Keratinocyte (primary cell): ENCODE results near the gene GPR107. TPM values are rescaled to one million over a fixed set of nuclear protein-coding genes. Genes with fewer than 3 reads are reported as not detected.

Experiments used
- DNase-seq: peaks from one replicate; pipeline ENCODE4 v3.0.0-alpha.2; 2011; ENCODE audit warnings: low read depth, missing footprints, low spot score
- FAIRE-seq: peaks from 2 replicates; lab custom pipeline; 2011; peaks lifted over from hg19 to GRCh38; lab: Jason Lieb, UNC
- H2AFZ ChIP-seq: 2 replicates; pipeline ENCODE4 v1.6.0; 2012; ENCODE audit warnings: low read length, control low read depth, inconsistent platforms; ENCODE audit not compliant: control insufficient read depth
- H3K27ac ChIP-seq: 2 replicates; pipeline ENCODE4 v1.5.1; 2011; ENCODE audit warnings: low read length; ENCODE audit not compliant: control insufficient read depth, insufficient read depth
- H3K27me3 ChIP-seq: 3 replicates; pipeline ENCODE4 v1.6.0; 2011; ENCODE audit warnings: low read length; ENCODE audit not compliant: control insufficient read depth, insufficient read depth; ENCODE audit errors: extremely low read depth
- H3K36me3 ChIP-seq, 2 experiments: 2 replicates in 1 of 2; 3 replicates in 1 of 2; pipeline ENCODE4 v1.5.1; 2011; ENCODE audit warnings: low read length in 2 of 2, mild to moderate bottlenecking in 1 of 2; ENCODE audit not compliant: control insufficient read depth in 2 of 2, insufficient read depth in 2 of 2; ENCODE audit errors: extremely low read depth in 1 of 2
- H3K4me1 ChIP-seq: 3 replicates; pipeline ENCODE4 v1.5.1; 2011; ENCODE audit warnings: low read length; ENCODE audit not compliant: control insufficient read depth, insufficient read depth; ENCODE audit errors: extremely low read depth
- H3K4me2 ChIP-seq: 3 replicates; pipeline ENCODE4 v1.6.0; 2011; ENCODE audit warnings: low read depth, low read length; ENCODE audit not compliant: control insufficient read depth, insufficient read depth; ENCODE audit errors: extremely low read depth
- H3K4me3 ChIP-seq, 3 experiments: fragments of 200-600 bp in 1 of 3; sonication (generic) in 1 of 3; 2 replicates in 2 of 3; 3 replicates in 1 of 3; pipeline ENCODE4 v1.5.1; 2011 to 2016; ENCODE audit warnings: low read length in 3 of 3, mild to moderate bottlenecking in 3 of 3, control low read depth in 2 of 3, inconsistent platforms in 1 of 3, low read depth in 1 of 3, mixed read lengths in 1 of 3, mixed run types in 1 of 3, moderate library complexity in 1 of 3; ENCODE audit not compliant: control insufficient read depth in 2 of 3, insufficient read depth in 2 of 3; ENCODE audit errors: extremely low read depth in 1 of 3
- H3K79me2 ChIP-seq: 2 replicates; pipeline ENCODE4 v1.6.0; 2012; ENCODE audit warnings: low read length; ENCODE audit not compliant: control insufficient read depth, insufficient read depth
- H3K9ac ChIP-seq: 3 replicates; pipeline ENCODE4 v1.6.0; 2011; ENCODE audit warnings: low read length; ENCODE audit not compliant: control insufficient read depth, insufficient read depth; ENCODE audit errors: extremely low read depth
- H3K9me1 ChIP-seq: 3 replicates; pipeline ENCODE4 v1.6.0; 2011; ENCODE audit warnings: low read length; ENCODE audit not compliant: control insufficient read depth, insufficient read depth; ENCODE audit errors: extremely low read depth
- H3K9me3 ChIP-seq: 2 replicates; pipeline ENCODE4 v1.5.1; 2012; ENCODE audit warnings: low read depth, low read length; ENCODE audit not compliant: control insufficient read depth
- H4K20me1 ChIP-seq: 3 replicates; pipeline ENCODE4 v1.6.0; 2011; ENCODE audit warnings: low read length; ENCODE audit not compliant: control insufficient read depth, insufficient read depth; ENCODE audit errors: extremely low read depth
- CTCF ChIP-seq, 3 experiments: IDR thresholded peaks in 1 of 3; conservative IDR thresholded peaks in 1 of 3; optimal IDR thresholded peaks in 1 of 3; 2 replicates in 2 of 3; 3 replicates in 1 of 3; pipeline versions ENCODE3 to v1.5.1; 2011; ENCODE audit warnings: low read length in 3 of 3, mild to moderate bottlenecking in 3 of 3, moderate library complexity in 2 of 3, control low read depth in 1 of 3, inconsistent platforms in 1 of 3; ENCODE audit not compliant: insufficient read depth in 2 of 3; ENCODE audit errors: extremely low read depth in 1 of 3
- EZH2 ChIP-seq: IDR thresholded peaks from one replicate; pipeline ENCODE4 v1.6.1; 2012; ENCODE audit warnings: inconsistent platforms, mild to moderate bottlenecking, low read length, moderate library complexity
- dilution Hi-C: fragments of 300-500 bp; cut with MboI; formaldehyde crosslinking; loops from one replicate; pipeline ENCODE4 v1.7.0; 2020; ENCODE audit warnings: low sequenced_read_pairs; ENCODE audit not compliant: extremely low pct_ligation_motif_present
- polyA plus RNA-seq, 5 experiments: library from polyadenylated mRNA; depleted of rRNA in 3 of 5; stranded (reverse) in 3 of 5; stranded (forward) in 1 of 5; unstranded in 1 of 5; fragments of >200 nt; gene quantifications; 1 replicate in 1 of 5; 2 replicates in 3 of 5; 3 replicates in 1 of 5; pipeline versions ENCODE4 v1.2.1 to v1.2.3, GENCODE V29; 2011 to 2012; ENCODE audit warnings: missing spikeins in 2 of 5, low read depth in 1 of 5, low replicate concordance in 1 of 5

GPR107 gene
- polyA plus RNA-seq, 1 donor (not counting 4 experiments of a cell fraction or from before 2014, with no cell fraction given): 27.3 TPM

- H3K4me3 ChIP-seq: no peak overlapping the region
- FAIRE-seq (no peak), DNase-seq (no peak)
- H2AFZ ChIP-seq: no peak overlapping the region
- no peaks in the 10 kb centered on the region for H3K9me1 ChIP-seq
- peaks cover 9% of the 10 kb centered on the region for H3K4me1 ChIP-seq
- peaks cover 13% of the 10 kb centered on the region for H4K20me1 ChIP-seq
- no peak overlapping the region for H3K27ac ChIP-seq
- peaks cover 10 to 17% of the 10 kb centered on the region in 2 experiments for H3K36me3 ChIP-seq
- no peak overlapping the region for H3K4me2 ChIP-seq
- no peaks in the 10 kb centered on the region for H3K27me3 ChIP-seq
- no peak for TF ChIP-seq CTCF (optimal IDR thresholded peaks at IDR 0.05 in 1 of 3, IDR thresholded peaks at IDR 0.05 in 1 of 3, conservative IDR thresholded peaks at IDR 0.05 in 1 of 3; ENCODE audit: extremely low read depth in 1 of 3, insufficient read depth in 2 of 3, low read length in 3 of 3)
- no peak for TF ChIP-seq EZH2
- H3K9ac ChIP-seq: no peak overlapping the region
- H3K9me3 ChIP-seq: no peaks in the 10 kb centered on the region
- dilution Hi-C loops: no loop called here
- peaks cover 72% of the 10 kb centered on the region for H3K79me2 ChIP-seq
Measured at GRCh38 chr9:130176760-130177159, 123.1 kb downstream of the GPR107 start.

GRCh38 chr9:130177898-130178805, 124.4 kb downstream of the GPR107 start:
- H3K27ac ChIP-seq: no peak overlapping the region

More at GRCh38 chr9:130177898-130178805, 124.4 kb downstream of the GPR107 start:
- no peak for DNase-seq
- H3K4me1 ChIP-seq: peaks cover 20% of the 10 kb centered on the region
- no peak overlapping the region for H2AFZ ChIP-seq
- H3K36me3 ChIP-seq: peaks cover 12 to 17% of the 10 kb centered on the region in 2 experiments
- no peak overlapping the region for H3K4me2 ChIP-seq
- no peak for FAIRE-seq
- TF ChIP-seq CTCF (optimal IDR thresholded peaks at IDR 0.05 in 1 of 3, IDR thresholded peaks at IDR 0.05 in 1 of 3, conservative IDR thresholded peaks at IDR 0.05 in 1 of 3; ENCODE audit: extremely low read depth in 1 of 3, insufficient read depth in 2 of 3, low read length in 3 of 3) (no peak), EZH2 (no peak)
- no peak overlapping the region for H3K9ac ChIP-seq
- peaks cover 6% of the 10 kb centered on the region for H3K9me1 ChIP-seq
- peaks cover 83% of the 10 kb centered on the region for H3K79me2 ChIP-seq
- dilution Hi-C loops: no loop called here
- H3K27me3 ChIP-seq: no peaks in the 10 kb centered on the region
- no peak overlapping the region for H3K4me3 ChIP-seq
- peaks cover 25% of the 10 kb centered on the region for H4K20me1 ChIP-seq
- H3K9me3 ChIP-seq: no peaks in the 10 kb centered on the region
